ENCODE data around the gene EMID1.

DNA sequence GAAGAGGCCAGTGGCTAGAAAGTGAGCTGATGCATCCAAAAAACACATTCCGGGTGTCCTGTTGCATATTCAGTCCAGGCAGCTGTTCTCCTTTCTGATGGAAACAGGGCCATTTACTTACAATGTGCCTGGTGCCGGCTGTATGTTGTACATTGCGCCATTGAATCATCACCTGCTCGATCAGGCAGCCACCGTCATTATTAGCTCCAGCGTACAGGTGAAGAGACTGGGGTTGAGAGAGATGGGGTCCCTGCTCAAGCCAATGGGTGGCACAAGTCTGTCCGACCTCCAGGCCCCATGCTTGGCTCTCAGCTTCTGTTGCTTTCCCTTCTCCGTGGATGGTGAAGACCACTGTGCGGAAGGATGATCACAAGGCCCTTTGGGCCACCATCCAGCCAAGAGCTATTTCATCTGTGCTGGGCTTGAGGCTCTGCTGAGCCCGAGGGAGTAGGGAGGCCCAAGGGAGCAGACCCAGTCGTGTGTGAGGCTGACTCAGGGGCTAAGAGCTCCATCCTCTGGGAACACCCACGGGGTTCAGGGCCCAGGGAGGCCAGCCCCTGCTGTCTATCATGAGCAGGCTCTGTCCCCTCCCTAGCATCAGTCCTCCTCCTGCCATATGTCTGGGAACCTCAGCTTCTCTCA, 20.7 kb upstream of the EMID1 start:
- TF ChIP-seq POLR2AphosphoS5 (IDR thresholded peaks at IDR 0.05) (no peak), POLR2A (IDR thresholded peaks at IDR 0.05) (no peak)

All from spleen (tissue), 3 donors.